Right lobe of liver (tissue), 6 donors: ENCODE data around the gene FGD4. TPM values are rescaled to one million over a fixed set of nuclear protein-coding genes. Genes with fewer than 3 reads are reported as not detected.

Experiments used
- ATAC-seq, 4 donors: fragments of 200-7000 bp; cut with Tn5 transposase; one replicate each; pipeline ENCODE4 v1.9.1; 2020; ENCODE audit warnings: mild to moderate bottlenecking in 4 of 4, moderate library complexity in 4 of 4
- DNase-seq, 3 donors: peaks; one replicate each; pipeline ENCODE4 v3.0.0-alpha.2; 2020
- H3K27ac ChIP-seq, 3 donors: fragments of 200-600 bp; one replicate each; pipeline ENCODE4 v1.8.0; 2022
- H3K27me3 ChIP-seq, 2 donors: fragments of 200-600 bp; one replicate each; pipeline ENCODE4 v1.8.0; 2022
- H3K36me3 ChIP-seq, 4 donors: fragments of 200-600 bp; sonication (generic) in 1 of 4; one replicate each; pipeline versions ENCODE4 v1.5.1 to v1.8.0; 2017 to 2022; ENCODE audit warnings: control low read depth in 1 of 4
- H3K4me1 ChIP-seq, 4 donors: fragments of 200-600 bp; sonication (generic) in 1 of 4; one replicate each; pipeline versions ENCODE4 v1.5.1 to v1.8.0; 2017 to 2022; ENCODE audit warnings: control low read depth in 1 of 4
- H3K4me3 ChIP-seq, 3 donors: fragments of 200-600 bp; one replicate each; pipeline ENCODE4 v1.8.0; 2022
- H3K9me3 ChIP-seq, 4 donors: fragments of 200-600 bp; sonication (generic) in 1 of 4; one replicate each; pipeline versions ENCODE4 v1.5.1 to v1.8.0; 2017 to 2022; ENCODE audit warnings: control low read depth in 1 of 4
- POLR2A ChIP-seq: fragments of 450-650 bp; IDR thresholded peaks from one replicate; pipeline ENCODE4 v1.6.1; 2017; ENCODE audit warnings: antibody characterized with exemption, mild to moderate bottlenecking
- WGBS: methylation state at CpG from one replicate; pipeline ENCODE4 v1.1.6; 2018; ENCODE audit warnings: low coverage, low lambda C conversion rate; ENCODE audit not compliant: insufficient coverage; ENCODE audit errors: missing lambda C conversion rate; 5-methylcytosine and 5-hydroxymethylcytosine counted together
- intact Hi-C, 2 donors: fragments of 100-400 bp; cut with DNase I; formaldehyde crosslinking; loops; one replicate each; pipeline versions ENCODE4 v1.11.2 to v1.14.1; 2022
- total RNA-seq, 6 experiments: library from RNA; depleted of rRNA in 2 of 6; stranded (reverse); fragments of >200 nt in 2 of 6; fragmentation: NEBNext Ultra II Directional in 3 of 6; extraction: Animal tissue kit (Norgen Biotek cat#: 25700) in 3 of 6; gene quantifications; one replicate each; pipeline versions ENCODE4 v1.1.0 to v1.2.4, GENCODE V29; 2016 to 2023
- TF ChIP-seq, protein P1 (sequence below), 4 donors: fragments of 200-600 bp in 3 of 4; fragments of 450-650 bp in 1 of 4; IDR thresholded peaks; one replicate each; pipeline versions ENCODE4 v1.5.1 to v1.8.0; 2016 to 2022; ENCODE audit warnings: antibody characterized with exemption in 4 of 4, mild to moderate bottlenecking in 2 of 4
- donor health status: DM: no; HTN: yes; CAD: no.
- donor health status: DM: no; HTN: no; CAD: no.
- donor health status: DM: no; HTN: no; CAD: no.
- donor health status: DM: no; HTN: yes; CAD: no.
- donor health status: DM: no; HTN: yes; CAD: no.

The FGD4 gene
- total RNA-seq, 6 experiments from 2014 or later: 15.1 to 29.3 (median 20.3) TPM

DNA sequence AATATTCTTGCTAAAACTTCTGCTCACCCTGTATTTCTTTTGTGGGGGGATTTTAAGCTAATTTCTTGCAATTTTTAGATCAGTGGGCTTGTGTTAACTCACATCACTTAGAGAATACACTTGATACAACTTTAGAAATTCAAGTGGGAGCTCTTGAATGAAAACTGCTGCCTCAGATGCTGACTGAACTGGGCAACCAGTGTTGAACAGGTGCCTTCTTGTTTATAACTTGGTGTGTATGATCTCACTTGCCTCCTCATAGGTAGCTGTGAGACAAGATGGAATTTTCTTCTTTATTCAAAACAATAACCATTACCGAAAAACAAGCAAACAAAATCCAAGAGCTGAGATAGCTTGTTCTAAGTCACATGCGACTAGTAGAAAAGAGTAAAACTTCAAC, 63.5 kb downstream of the FGD4 start:
- intact Hi-C loops: no loop called here
- 81% methylated on average over 2 of the region's 2 CpGs for WGBS
- Histone ChIP-seq H3K27ac (no peak overlapping the region), H3K9me3 (no peaks in the 10 kb centered on the region), H3K27me3 (no peaks in the 10 kb centered on the region), H3K4me3 (no peak overlapping the region), H3K36me3 (no peaks in the 10 kb centered on the region), H3K4me1 (peaks cover 0 to 8% (median 0%) of the 10 kb centered on the region in 4 donors)
- no peak for TF ChIP-seq POLR2A
- TF ChIP-seq, protein P1, sequence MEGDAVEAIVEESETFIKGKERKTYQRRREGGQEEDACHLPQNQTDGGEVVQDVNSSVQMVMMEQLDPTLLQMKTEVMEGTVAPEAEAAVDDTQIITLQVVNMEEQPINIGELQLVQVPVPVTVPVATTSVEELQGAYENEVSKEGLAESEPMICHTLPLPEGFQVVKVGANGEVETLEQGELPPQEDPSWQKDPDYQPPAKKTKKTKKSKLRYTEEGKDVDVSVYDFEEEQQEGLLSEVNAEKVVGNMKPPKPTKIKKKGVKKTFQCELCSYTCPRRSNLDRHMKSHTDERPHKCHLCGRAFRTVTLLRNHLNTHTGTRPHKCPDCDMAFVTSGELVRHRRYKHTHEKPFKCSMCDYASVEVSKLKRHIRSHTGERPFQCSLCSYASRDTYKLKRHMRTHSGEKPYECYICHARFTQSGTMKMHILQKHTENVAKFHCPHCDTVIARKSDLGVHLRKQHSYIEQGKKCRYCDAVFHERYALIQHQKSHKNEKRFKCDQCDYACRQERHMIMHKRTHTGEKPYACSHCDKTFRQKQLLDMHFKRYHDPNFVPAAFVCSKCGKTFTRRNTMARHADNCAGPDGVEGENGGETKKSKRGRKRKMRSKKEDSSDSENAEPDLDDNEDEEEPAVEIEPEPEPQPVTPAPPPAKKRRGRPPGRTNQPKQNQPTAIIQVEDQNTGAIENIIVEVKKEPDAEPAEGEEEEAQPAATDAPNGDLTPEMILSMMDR (IDR thresholded peaks at IDR 0.05): no peak
- no peak for DNase-seq
- ATAC-seq: no peak

DNA sequence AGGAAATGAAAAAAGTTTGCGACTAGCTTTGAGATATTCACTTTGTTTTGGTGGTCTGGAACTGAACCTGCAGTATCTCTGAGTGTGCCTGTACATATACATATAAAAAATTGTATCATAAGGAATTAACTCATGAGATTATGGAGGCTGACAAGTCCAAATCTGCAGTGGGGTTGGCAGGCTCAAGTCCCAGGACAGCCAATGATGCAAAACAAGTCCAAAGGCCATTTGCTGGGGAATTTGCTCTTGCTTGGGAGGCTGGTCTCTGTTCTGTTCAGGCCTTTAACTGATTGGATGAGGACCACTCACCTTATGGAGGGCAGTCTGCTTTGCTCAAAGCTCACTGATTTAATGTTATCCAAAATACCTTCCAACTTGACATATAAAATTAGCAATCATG, 66.8 kb downstream of the FGD4 start:
- TF ChIP-seq, protein P1 (IDR thresholded peaks at IDR 0.05): no peak
- no peak for TF ChIP-seq POLR2A
- intact Hi-C loops: no loop called here
- Histone ChIP-seq H3K36me3 (no peaks in the 10 kb centered on the region), H3K4me1 (peaks cover 0 to 16% (median 4%) of the 10 kb centered on the region in 4 donors), H3K27ac (no peak overlapping the region), H3K27me3 (no peaks in the 10 kb centered on the region), H3K4me3 (no peak overlapping the region), H3K9me3 (no peaks in the 10 kb centered on the region)
- 86% methylated on average over 1 of the region's 1 CpG for WGBS
- peak in 1 of 4 donors; percentile 51 for ATAC-seq
- no peak for DNase-seq

DNA sequence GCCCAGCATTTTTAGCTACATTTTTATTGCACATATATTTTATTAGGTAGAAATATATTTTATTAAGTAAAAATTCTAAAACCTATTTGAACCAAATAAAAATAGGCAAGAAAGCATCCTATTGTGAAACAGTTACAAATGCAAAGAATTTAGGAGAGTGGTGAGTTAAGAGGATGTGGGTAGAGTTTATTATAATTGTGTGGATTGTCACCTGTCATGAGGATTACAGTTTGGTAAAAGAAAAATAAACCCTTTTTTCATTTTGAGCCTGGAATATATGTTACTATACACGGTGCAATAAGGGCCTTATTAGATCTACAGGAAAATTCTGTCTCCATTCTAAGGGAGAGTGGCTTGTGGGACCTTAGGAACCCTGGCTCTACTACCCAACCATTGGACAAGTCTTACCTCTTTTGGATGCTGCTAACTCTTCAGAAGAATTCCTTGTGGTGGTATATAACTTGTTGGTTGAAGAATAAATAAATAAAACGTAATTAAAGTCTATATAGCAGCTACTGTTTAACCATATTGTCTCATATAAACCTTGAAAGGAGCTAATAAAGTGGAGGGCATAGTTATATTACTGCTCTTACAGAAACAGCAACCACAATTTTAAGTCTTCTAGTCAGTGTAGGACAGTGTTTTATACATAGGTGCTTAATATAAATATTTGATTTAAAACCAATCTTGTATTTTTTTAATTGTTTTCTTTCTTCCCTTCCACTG, 67.8 kb downstream of the FGD4 start:
- ATAC-seq (no peak), DNase-seq (no peak)
- intact Hi-C loops: no loop called here

DNA sequence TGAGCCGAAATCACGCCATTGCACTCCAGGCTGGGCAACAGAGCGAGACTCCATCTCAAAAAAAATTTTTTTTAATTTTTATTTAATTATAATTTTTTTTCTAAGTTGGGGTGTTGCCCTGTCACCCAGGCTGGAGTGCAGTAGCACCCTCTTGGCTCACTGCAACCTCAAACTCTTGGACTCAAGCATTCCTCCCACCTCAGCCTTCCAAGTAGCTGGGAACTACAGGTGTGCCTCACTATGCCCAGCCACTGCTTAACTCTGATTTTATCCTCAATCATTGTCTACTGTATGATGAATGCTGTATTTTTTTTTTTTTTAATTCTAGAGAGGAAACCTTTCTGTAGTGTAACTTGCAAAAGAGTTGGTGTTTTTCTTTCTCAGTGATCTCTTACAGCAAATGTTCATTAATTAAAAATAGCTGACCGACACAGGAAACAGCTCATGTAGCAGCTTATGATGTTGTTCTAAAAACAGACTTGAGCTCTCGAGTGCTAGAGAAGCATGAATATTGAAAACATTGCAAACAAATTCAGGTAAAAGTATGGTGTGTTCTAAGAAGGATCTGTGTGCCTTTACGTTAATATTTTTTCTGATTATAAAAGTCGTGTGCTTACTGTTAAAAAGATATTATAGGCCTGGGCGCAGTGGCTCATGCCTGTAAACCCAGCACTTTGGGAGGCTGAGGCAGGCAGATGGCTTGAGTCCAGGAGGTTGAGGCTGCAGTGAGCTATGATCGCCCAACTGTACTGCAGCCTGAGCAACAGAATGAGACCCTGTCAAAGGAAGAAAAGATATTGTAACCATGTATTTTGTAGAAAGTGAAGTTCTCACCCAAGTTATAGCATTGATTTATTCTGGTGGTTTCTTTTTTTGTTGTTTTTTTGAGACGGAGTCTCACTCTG, 68.9 kb downstream of the FGD4 start:
- no peak for ATAC-seq

More for the DNA sequence above, 67.8 kb downstream of the FGD4 start:
- H3K27me3 ChIP-seq: no peaks in the 10 kb centered on the region
- no peaks in the 10 kb centered on the region for H3K9me3 ChIP-seq
- no peaks in the 10 kb centered on the region for H3K36me3 ChIP-seq
- TF ChIP-seq, protein P1 (IDR thresholded peaks at IDR 0.05): no peak
- TF ChIP-seq POLR2A: no peak
- no peak overlapping the region for H3K27ac ChIP-seq
- H3K4me1 ChIP-seq: peaks cover 0 to 14% (median 5%) of the 10 kb centered on the region in 4 donors
- H3K4me3 ChIP-seq: no peak overlapping the region
- WGBS: 50% methylated on average over 2 of the region's 2 CpGs

More for the DNA sequence above, 68.9 kb downstream of the FGD4 start:
- no peaks in the 10 kb centered on the region for H3K27me3 ChIP-seq
- TF ChIP-seq POLR2A: no peak
- TF ChIP-seq, protein P1 (IDR thresholded peaks at IDR 0.05): no peak
- no peak overlapping the region for H3K4me3 ChIP-seq
- intact Hi-C loops: no loop called here
- H3K4me1 ChIP-seq: peaks cover 0 to 14% (median 5%) of the 10 kb centered on the region in 4 donors
- no peak overlapping the region for H3K27ac ChIP-seq
- no peaks in the 10 kb centered on the region for H3K36me3 ChIP-seq
- DNase-seq: no peak
- 57% methylated on average over 10 of the region's 10 CpGs for WGBS
- H3K9me3 ChIP-seq: no peaks in the 10 kb centered on the region
